Stimulated activated CD4-positive, alpha-beta T cell treated with anti-CD3 and anti-CD28 coated beads, Interleukin-4, amount 100 ng/mL, for 4 hours (primary cell): ENCODE data around the gene FAM156A.
"Not testable (repeated sequence)": the region's sequence is repeated elsewhere in the genome, so short reads cannot be mapped to it uniquely, and the experiment has no call there.

Experiments
- DNase-seq, 2 experiments: peaks; one replicate each; pipeline ENCODE4 v3.0.0-alpha.2; 2020

Gene FAM156A

GRCh38 chrX:52966993-52967738 lies 8.8 kb upstream of the FAM156A start:
- not testable (repeated sequence) for DNase-seq

GRCh38 chrX:52958961-52959360 lies 643 bp upstream of the FAM156A start:
- DNase-seq = not testable (repeated sequence)

- not testable (repeated sequence) for DNase-seq
Observed at GRCh38 chrX:52949884-52950283, 8.4 kb downstream of the FAM156A start.

GRCh38 chrX:52949325-52949724 lies 9.0 kb downstream of the FAM156A start:
- not testable (repeated sequence) for DNase-seq

GRCh38 chrX:52948265-52948664 lies 10.1 kb downstream of the FAM156A start:
- DNase-seq = not testable (repeated sequence)

GRCh38 chrX:52947501-52947900 lies 10.8 kb downstream of the FAM156A start:
- not testable (repeated sequence) for DNase-seq

GRCh38 chrX:52945838-52946494 lies 12.4 kb downstream of the FAM156A start:
- not testable (repeated sequence) for DNase-seq

- DNase-seq = not testable (repeated sequence)
Observed at GRCh38 chrX:52941728-52942127, 16.6 kb downstream of the FAM156A start.

GRCh38 chrX:52940704-52941103 lies 17.6 kb downstream of the FAM156A start:
- not testable (repeated sequence) for DNase-seq

- DNase-seq = not testable (repeated sequence)
Observed at GRCh38 chrX:52935470-52935784, 22.9 kb downstream of the FAM156A start.

- peak; percentile 85 to 90 for DNase-seq
Observed at GRCh38 chrX:52934704-52935469, 23.4 kb downstream of the FAM156A start.

GRCh38 chrX:52933976-52934703 lies 24.2 kb downstream of the FAM156A start:
- no peak for DNase-seq

- DNase-seq = no peak
Observed at GRCh38 chrX:52933213-52933612, 25.1 kb downstream of the FAM156A start.

- not testable (repeated sequence) for DNase-seq
Observed at GRCh38 chrX:52930214-52930613, 28.1 kb downstream of the FAM156A start.

- no peak for DNase-seq
Observed at GRCh38 chrX:52923781-52924241, 34.5 kb downstream of the FAM156A start.

GRCh38 chrX:52914704-52915103 lies 43.6 kb downstream of the FAM156A start:
- DNase-seq = not testable (repeated sequence)

- DNase-seq = not testable (repeated sequence)
Observed at GRCh38 chrX:52913681-52914080, 44.6 kb downstream of the FAM156A start.

- not testable (repeated sequence) for DNase-seq
Observed at GRCh38 chrX:52909313-52909969, 48.9 kb downstream of the FAM156A start.

GRCh38 chrX:52907900-52908299 lies 50.4 kb downstream of the FAM156A start:
- DNase-seq = not testable (repeated sequence)

- not testable (repeated sequence) for DNase-seq
Observed at GRCh38 chrX:52907137-52907536, 51.2 kb downstream of the FAM156A start.

- not testable (repeated sequence) for DNase-seq
Observed at GRCh38 chrX:52906072-52906471, 52.2 kb downstream of the FAM156A start.

GRCh38 chrX:52905531-52905930 lies 52.8 kb downstream of the FAM156A start:
- not testable (repeated sequence) for DNase-seq
